Fibroblast of peridontal ligament (primary cell): ENCODE data around the gene CCL24.
"Not testable (repeated sequence)": the region's sequence is repeated elsewhere in the genome, so short reads cannot be mapped to it uniquely, and the experiment has no call there.

Experiments used
- DNase-seq: peaks from one replicate; pipeline ENCODE4 v3.0.0-alpha.2; 2010; ENCODE audit errors: extremely low read depth

CCL24 gene

DNA sequence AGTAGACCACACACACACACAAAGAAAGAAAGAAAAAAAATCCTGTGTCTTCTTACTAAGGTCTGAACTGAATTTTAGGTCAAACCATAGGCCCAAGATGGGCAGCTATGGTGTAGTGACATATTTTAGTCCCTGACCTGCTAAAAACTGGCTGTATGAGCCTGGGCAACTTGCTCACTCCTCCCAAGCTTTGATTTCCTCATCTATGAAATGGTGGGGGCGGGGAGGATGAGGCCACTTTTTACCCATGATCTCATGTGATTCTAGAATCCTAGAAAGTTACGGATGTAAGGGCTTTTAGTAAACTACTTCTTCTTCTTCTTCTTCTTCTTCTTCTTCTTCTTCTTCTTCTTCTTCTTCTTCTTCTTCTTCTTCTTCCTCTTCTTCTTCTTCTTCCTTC is 6.1 kb upstream of the CCL24 start:
- DNase-seq: no peak

- no peak for DNase-seq
These were observed 4.9 kb upstream of the CCL24 start for GRCh38 chr7:75818472-75818871.

- no peak for DNase-seq
These were observed 3.5 kb upstream of the CCL24 start for GRCh38 chr7:75817116-75817515.

- no peak for DNase-seq
These were observed 1.9 kb upstream of the CCL24 start for GRCh38 chr7:75815418-75816064.

- no peak for DNase-seq
These were observed 871 bp upstream of the CCL24 start for GRCh38 chr7:75814407-75814947.

- no peak for DNase-seq
These were observed 522 bp downstream of the CCL24 start for GRCh38 chr7:75813084-75813483.

GRCh38 chr7:75811894-75812678 is 1.5 kb downstream of the CCL24 start:
- DNase-seq: no peak

DNA sequence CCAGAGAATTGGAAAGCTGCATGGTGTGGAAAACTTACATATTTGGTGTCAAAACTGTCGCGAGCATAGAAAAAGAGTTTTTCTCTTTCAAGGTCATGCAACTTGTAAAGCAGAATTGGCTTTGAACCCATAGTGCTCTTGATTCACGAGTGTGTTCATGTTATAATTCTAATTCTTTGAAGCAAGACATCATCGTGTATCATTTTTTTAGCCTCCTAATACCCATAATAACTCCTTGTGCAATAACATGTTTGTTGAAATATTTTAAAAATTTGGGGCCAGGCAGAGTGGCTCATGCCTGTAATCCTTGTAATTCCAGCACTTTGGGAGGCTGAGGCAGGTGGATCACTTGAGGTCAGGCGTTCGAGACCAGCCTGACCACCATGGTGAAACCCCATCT is 4.2 kb downstream of the CCL24 start:
- no peak for DNase-seq

DNA sequence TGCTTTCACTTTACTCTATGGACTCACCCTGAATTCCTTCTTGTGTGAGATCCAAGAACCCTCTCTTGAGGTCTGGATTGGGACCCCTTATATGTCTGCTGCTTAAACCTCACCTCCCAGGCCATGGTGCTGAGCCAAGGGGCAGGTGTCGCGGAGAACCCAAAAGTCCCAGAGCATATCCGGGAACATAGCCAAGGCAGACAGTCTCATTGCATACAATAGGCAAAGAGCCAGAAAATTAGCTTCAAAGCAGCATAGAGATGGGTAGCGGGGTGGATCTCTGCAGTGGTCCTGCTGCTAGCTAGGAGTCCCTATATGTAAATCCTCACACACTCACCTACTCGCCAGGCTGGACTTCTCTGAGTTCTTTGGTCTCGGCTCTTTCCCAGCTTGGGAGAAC is 5.5 kb downstream of the CCL24 start:
- no peak for DNase-seq

GRCh38 chr7:75807452-75807851 is 6.2 kb downstream of the CCL24 start:
- no peak for DNase-seq

- no peak for DNase-seq
These were observed 6.9 kb downstream of the CCL24 start for GRCh38 chr7:75806560-75807307.

GRCh38 chr7:75804705-75805104 is 8.9 kb downstream of the CCL24 start:
- DNase-seq: no peak

GRCh38 chr7:75804004-75804403 is 9.6 kb downstream of the CCL24 start:
- no peak for DNase-seq

DNA sequence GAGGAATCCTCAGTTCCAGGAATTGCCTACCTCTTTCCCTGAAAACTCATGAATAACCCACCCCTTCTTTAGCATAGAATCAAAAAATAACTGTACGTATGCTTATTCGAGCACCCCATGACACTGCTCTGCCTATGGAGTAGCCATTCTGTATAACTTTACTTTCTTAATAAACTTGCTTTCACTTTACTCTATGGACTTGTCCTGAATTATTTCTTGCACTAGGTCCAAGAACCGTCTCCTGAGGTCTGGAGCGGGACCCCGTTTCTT is 11.1 kb downstream of the CCL24 start:
- no peak for DNase-seq

- no peak for DNase-seq
These were observed 14.8 kb downstream of the CCL24 start for GRCh38 chr7:75798770-75799169.

- DNase-seq: no peak
These were observed 17.2 kb downstream of the CCL24 start for GRCh38 chr7:75796420-75796819.

- no peak for DNase-seq
These were observed 17.7 kb downstream of the CCL24 start for GRCh38 chr7:75795831-75796285.

GRCh38 chr7:75793676-75794075 is 19.9 kb downstream of the CCL24 start:
- no peak for DNase-seq

- DNase-seq: not testable (repeated sequence)
These were observed 21.0 kb downstream of the CCL24 start for GRCh38 chr7:75792567-75792966.

- no peak for DNase-seq
These were observed 24.2 kb downstream of the CCL24 start for GRCh38 chr7:75789361-75789924.

DNA sequence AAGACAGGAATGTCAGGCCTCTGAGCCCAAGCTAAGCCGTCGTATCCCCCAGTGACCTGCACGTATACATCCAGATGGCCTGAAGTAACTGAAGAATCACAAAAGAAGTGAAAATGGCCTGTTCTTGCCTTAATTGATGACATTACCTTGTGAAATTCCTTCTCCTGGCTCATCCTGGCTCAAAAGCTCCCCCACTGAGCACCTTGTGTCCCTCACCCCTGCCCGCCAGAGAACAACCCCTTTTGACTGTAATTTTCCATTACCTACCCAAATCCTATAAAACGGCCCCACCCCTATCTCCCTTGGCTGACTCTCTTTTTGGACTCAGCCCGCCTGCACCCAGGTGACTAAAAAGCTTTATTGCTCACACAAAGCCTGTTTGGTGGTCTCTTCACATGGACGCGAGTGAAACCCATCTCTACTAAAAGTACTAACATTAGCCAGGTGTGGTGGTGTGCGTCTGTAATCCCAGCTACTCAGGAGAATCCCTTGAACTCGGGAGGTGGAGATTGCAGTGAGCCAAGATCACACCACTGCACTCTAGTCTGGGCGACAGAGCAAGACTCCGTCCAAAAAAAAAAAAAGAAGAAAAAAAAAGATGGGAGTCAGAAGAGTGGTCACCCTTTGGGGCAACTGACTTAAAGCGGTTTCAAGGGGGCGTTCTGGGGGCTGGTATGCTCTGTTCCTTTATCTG is 25.3 kb downstream of the CCL24 start:
- not testable (repeated sequence) for DNase-seq

DNA sequence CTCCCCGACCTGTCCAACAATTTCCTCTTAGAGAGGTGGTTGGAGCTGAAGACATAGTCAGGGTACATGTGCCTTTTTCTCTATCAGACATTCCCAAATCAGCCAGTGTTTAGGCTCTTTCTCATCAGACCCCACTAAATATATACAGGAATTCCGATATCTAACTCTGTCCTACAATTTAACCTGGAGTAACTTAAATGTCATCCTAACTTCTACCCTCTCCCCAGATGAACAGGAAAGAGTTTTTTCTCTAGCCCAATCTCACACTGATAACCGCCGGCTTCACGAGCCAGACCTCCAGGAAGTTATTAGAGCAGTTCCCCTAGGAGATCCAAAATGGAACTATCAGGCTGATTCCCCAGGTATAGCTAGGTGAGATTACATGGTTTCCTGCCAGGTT is 30.5 kb downstream of the CCL24 start:
- DNase-seq: not testable (repeated sequence)
